Peyer's patch (tissue), 4 donors: Measurements from ENCODE around the gene NPBWR2.

Experiments used
- POLR2A ChIP-seq, 2 donors: fragments of 450-650 bp; IDR thresholded peaks; one replicate each; pipeline ENCODE4 v1.5.1; 2017; ENCODE audit warnings: antibody characterized with exemption in 2 of 2, mild to moderate bottlenecking in 2 of 2, moderate library complexity in 2 of 2
- TF ChIP-seq, protein P1 (sequence below), 6 experiments: fragments of 450-650 bp in 4 of 6; fragments of 200-600 bp in 2 of 6; sonication (generic) in 1 of 6; IDR thresholded peaks; one replicate each; pipeline ENCODE4 v1.5.1; 2017 to 2019; ENCODE audit warnings: antibody characterized with exemption in 6 of 6, mild to moderate bottlenecking in 3 of 6, moderate library complexity in 1 of 6

DNA sequence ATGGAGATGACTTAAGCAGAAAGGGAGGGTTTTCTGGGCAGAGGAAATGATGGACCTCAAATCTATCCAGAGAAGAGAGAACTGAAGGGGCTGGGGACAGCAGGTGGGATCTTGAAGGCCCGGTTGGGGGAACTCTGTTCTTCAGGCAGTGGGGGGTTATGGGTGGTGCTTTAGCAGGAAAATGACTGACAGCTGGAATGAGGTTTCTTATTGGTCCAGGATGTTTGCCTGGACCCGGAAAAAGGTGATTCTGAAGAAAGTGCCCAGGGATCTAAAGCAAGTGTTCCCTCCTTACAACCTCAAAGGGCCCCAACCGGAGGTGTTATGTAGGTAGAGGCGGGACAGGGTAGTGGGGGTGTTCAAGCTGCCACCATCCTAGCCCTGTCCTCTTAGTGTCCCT is 11.9 kb downstream of the NPBWR2 start:
- TF ChIP-seq, protein P1, sequence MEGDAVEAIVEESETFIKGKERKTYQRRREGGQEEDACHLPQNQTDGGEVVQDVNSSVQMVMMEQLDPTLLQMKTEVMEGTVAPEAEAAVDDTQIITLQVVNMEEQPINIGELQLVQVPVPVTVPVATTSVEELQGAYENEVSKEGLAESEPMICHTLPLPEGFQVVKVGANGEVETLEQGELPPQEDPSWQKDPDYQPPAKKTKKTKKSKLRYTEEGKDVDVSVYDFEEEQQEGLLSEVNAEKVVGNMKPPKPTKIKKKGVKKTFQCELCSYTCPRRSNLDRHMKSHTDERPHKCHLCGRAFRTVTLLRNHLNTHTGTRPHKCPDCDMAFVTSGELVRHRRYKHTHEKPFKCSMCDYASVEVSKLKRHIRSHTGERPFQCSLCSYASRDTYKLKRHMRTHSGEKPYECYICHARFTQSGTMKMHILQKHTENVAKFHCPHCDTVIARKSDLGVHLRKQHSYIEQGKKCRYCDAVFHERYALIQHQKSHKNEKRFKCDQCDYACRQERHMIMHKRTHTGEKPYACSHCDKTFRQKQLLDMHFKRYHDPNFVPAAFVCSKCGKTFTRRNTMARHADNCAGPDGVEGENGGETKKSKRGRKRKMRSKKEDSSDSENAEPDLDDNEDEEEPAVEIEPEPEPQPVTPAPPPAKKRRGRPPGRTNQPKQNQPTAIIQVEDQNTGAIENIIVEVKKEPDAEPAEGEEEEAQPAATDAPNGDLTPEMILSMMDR (IDR thresholded peaks at IDR 0.05) = no peak
- no peak for TF ChIP-seq POLR2A (IDR thresholded peaks at IDR 0.05)
